HL-60/S4 treated with phorbol 12-myristate 13-acetate at 8.2 ng/mL for 4 days and 3 days (cell line): Measurements from ENCODE around the gene MRPL10.

Experiments used
- in situ Hi-C: fragments of 300-500 bp; cut with MboI; formaldehyde crosslinking; loops from 2 replicates; pipeline ENCODE4 v1.15.0; 2022; ENCODE audit warnings: low sequenced_read_pairs

Gene MRPL10

GRCh38 chr17:47840742-47841487, 9.6 kb upstream of the MRPL10 start, which contains the start of gene SCRN2:
TSS of gene SCRN2 (minus strand) at chr17:47841273. CDS start at chr17:47840843, 430 bp downstream.
- in situ Hi-C loops = loop anchor here (5.0 kb wide), 1 partner anchor 46 kb away; no protein-coding TSS in a partner anchor

GRCh38 chr17:47840001-47840741, 8.8 kb upstream of the MRPL10 start:
- in situ Hi-C loops = loop anchor here (5.0 kb wide), 1 partner anchor 47 kb away; no protein-coding TSS in a partner anchor

- in situ Hi-C loops = no loop called here
Measured at GRCh38 chr17:47839071-47839470, 7.7 kb upstream of the MRPL10 start.

- in situ Hi-C loops = no loop called here
Measured at GRCh38 chr17:47838636-47839035, 7.3 kb upstream of the MRPL10 start.

- in situ Hi-C loops = no loop called here
Measured at GRCh38 chr17:47837401-47838039, 6.2 kb upstream of the MRPL10 start.

GRCh38 chr17:47836601-47837000, 5.3 kb upstream of the MRPL10 start:
- in situ Hi-C loops = no loop called here

- in situ Hi-C loops = no loop called here
Measured at GRCh38 chr17:47834756-47835155, 3.4 kb upstream of the MRPL10 start.

GRCh38 chr17:47831934-47832327, 590 bp upstream of the MRPL10 start:
- in situ Hi-C loops = no loop called here

- in situ Hi-C loops = no loop called here
Measured at GRCh38 chr17:47830396-47831002, 842 bp downstream of the MRPL10 start.

- in situ Hi-C loops = no loop called here
Measured at GRCh38 chr17:47829870-47830269, 1.5 kb downstream of the MRPL10 start.

GRCh38 chr17:47823519-47823918, 7.8 kb downstream of the MRPL10 start:
- in situ Hi-C loops = no loop called here

GRCh38 chr17:47822785-47823184, 8.6 kb downstream of the MRPL10 start:
- in situ Hi-C loops = no loop called here

- in situ Hi-C loops = no loop called here
Measured at GRCh38 chr17:47821424-47822391, 9.6 kb downstream of the MRPL10 start, which contains the start of gene OSBPL7. TSS of gene OSBPL7 (minus strand) at chr17:47821794. CDS start at chr17:47820278, 1,516 bp downstream.

- in situ Hi-C loops = no loop called here
Measured at GRCh38 chr17:47821031-47821423, 10.3 kb downstream of the MRPL10 start.

- in situ Hi-C loops = no loop called here
Measured at GRCh38 chr17:47820033-47820789, 11.1 kb downstream of the MRPL10 start.

- in situ Hi-C loops = no loop called here
Measured at GRCh38 chr17:47819475-47819874, 11.9 kb downstream of the MRPL10 start.

GRCh38 chr17:47818002-47818695, 13.2 kb downstream of the MRPL10 start:
- in situ Hi-C loops = no loop called here

- in situ Hi-C loops = no loop called here
Measured at GRCh38 chr17:47816947-47817346, 14.4 kb downstream of the MRPL10 start.
